NCI-H1417 (cell line): ENCODE results near the gene ATF7.

Source experiments
- DNase-seq, 3 experiments: peaks; one replicate each; lab custom pipeline; 2025; lab: John Stamatoyannopoulos, UW

The ATF7 gene

DNA sequence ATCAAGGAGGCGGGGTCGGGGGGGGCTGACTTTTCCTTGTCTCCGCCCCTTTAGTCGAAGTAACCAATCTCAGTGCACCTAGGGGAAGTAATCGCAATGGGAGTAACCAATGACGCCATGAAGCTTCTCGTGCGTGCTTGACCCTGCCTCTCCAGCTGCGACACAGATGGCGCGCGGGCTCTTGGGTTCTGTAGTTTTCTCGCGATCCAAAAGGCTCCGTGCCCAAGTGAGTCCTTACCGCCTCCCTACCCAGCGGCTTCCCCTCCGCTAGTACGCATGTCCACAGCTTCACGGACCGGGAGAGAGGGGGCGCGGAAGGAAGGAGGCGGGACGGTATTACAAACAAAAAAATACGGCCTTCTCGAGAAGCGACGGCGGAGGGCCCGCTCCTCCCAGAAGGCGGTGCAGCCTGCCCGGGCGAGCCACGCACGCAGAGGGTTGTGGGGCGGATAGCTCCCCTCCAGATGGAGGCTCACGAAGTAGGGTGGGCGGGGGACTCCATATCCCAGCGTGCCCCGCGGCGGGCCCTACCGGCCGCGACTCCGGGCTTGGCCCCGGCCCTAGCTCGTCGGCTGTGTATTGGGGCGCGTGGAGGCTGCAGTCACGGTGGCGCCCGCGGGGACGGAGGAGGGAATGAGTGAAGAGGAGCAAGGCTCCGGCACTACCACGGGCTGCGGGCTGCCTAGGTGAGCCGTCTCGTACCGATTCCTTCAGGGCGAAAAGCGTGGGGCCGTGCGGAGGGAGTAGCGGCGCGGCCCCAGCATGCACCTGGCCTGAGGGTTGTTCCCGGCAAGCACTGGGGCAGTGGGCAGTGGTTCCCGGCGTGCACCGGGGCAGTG, 125.2 kb downstream of the ATF7 start, which contains the start of gene TARBP2:
TARBP2 (plus strand) TSS at position 508 of the 839 bp plus-strand sequence; CDS start at position 634, 126 bp downstream.
- DNase-seq, result peak; percentile 99 to 100 (median 100)

DNA sequence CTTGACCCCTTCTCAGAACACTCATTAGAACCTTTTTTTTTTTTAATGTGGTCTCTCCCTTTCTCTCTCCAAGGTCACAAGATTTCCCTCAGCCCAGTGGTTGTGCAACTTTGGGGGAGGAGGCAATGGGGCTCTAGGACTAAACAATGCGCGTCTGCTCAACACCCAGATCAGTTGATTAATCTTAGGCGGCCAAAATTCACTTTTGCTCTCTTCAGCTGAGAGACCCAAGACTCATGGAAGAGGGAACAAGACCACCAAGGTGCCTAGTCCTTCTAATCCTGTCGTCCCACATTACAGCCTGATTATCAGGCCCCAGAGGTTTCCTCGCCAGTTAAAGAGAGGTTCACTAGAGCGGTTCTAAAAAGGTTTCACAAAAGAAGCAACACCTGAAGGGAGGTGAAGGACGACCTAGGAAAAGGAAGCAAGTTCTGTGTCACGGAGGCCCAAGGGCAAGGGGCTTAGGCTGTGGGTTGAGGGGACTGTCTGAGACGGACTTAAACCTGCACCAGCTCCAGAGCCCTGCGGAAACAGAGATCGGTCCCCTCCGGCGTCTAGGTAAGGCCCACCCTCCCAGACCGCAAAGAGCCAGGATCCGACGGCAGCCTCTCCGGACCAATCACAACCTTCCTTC, 125.9 kb downstream of the ATF7 start:
- no peak for DNase-seq

DNA sequence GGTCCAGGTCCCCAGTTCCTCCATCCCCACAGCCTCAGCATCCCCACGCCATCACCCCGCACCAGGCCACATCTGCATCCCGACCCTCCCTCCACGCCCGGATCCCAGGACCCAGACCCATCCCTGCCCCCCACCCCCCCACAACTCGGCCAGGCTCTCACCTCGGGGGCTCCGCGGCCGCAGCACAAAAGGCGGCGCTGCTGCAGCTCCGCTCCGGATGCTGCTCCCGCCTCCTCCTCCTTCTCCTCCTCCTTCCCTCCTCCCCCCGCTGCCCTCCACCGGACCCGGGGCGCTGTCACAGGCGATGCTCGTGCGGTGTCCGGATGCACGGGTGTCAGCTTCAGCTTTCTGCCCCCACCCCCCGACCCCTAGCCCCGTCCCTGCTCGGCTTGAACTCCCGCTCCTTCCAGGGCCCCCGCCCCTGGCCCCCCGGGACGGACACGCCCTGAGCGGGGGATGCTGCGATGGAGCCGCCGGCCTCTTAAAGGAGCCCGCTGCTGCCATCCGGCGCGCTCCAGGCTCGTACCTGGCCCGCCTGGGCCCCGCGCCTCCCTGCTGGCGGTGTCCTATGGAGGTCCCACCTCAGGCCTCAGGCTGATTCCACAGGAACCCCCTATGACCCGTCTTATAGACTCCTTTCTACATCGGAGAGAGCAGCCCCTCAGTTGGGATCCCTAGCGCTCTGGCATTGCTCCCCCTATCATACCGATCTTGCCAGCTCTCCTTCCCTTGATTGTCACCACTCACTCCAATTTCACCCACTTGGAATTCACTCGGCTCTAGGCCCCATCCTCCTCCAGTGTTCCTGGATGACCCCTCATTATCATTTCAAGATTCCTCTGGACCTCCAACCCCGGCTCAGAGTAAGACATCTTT, 126.7 kb downstream of the ATF7 start, which contains the start of gene MAP3K12:
MAP3K12 (minus strand) TSS at position 193 of the 876 bp plus-strand sequence. CDS start 12,067 bp downstream, outside the sequence.
- peak; percentile 65 to 81 (median 76) for DNase-seq

DNA sequence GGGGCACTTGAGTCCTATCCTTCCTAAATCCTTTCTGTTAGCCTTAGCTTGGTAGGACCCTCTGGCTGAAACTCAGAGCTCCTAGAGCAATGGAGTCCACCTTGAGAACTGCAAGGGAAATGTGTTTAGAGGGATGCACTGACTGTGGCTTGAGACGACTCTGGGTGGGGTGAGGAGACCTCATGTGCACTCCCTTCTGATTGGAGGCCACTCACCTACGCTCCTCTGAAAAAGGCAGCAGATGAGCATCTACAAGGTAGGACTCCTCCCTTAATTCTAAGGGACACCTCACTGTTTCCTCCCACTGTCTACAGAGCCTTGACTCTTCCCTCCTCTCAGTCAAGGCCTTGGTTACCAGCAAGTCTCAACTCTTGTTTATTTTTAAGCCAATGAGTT, 127.9 kb downstream of the ATF7 start:
- DNase-seq, result no peak

DNA sequence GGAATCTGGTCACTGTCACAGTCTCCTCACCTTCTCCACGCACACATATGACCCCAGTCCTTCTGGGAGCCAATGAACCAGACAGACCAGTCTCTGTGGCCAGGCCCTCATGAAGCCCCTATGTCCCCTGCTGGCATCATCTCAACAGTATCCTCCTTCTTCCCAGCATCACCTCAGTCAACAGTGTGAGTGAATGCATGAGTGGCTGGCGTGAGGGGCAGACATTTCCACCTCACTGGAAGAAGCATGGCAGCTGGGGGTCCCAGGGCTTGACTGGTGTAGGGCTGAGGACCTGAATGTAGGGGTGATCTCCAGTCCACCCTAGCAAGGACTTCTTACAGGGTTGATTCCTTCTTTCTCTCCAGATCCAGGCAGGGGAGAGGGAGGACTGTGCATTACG, 128.7 kb downstream of the ATF7 start:
- no peak for DNase-seq

DNA sequence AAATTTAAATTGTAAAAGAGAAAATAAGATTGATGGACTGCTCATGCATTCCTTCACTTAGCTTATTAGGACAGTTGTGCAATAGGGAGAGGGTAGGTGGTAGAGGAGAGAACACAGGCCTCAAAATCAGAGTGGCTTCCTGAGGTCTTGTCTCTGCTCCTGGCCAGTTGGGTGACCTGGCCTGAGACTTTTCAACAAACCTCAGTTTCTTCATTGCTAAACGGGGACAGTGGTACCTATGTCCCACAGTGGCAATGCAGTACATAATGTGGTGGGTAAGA, 129.5 kb downstream of the ATF7 start:
- DNase-seq, result no peak

DNA sequence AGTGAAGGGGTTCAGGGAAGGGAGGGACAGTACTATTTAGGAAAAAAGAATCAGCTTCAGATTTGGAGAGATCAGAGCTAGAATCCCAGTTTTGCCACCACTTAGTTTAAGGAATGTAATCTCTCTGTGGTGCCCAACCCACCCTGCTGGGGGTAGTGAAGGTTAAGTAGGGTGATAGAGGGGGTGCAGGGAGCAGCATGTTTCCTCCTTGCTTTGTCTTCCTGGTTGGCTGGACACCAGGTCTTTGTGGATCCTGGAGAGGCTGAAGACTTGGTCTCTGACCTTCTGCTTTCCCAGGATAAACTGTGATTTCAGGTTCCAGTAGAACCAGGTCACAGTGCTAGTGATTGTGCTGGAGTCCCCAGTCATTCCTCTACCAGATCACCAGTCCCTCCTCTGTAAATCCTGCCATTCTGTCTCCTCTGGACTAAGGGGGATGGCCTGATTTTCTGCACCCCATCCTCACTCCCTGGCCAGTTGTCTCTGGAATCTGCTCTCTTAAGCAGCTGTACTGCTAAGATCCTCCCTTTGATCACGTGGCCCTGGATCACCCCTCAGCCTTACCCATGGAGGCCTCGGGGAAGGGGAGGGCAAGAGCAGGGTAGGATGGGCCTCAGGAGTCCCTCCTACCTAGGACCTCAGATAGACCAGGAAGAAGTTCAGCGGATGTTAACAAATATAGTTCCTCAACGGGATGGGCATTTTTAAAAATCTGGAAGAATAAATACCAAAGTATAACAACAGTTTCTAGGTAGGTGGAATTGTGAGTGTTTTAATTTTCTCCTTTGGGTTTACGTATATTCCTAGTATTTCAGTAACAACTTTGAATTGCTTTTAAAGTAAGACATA, 130.1 kb downstream of the ATF7 start:
- DNase-seq, result no peak

DNA sequence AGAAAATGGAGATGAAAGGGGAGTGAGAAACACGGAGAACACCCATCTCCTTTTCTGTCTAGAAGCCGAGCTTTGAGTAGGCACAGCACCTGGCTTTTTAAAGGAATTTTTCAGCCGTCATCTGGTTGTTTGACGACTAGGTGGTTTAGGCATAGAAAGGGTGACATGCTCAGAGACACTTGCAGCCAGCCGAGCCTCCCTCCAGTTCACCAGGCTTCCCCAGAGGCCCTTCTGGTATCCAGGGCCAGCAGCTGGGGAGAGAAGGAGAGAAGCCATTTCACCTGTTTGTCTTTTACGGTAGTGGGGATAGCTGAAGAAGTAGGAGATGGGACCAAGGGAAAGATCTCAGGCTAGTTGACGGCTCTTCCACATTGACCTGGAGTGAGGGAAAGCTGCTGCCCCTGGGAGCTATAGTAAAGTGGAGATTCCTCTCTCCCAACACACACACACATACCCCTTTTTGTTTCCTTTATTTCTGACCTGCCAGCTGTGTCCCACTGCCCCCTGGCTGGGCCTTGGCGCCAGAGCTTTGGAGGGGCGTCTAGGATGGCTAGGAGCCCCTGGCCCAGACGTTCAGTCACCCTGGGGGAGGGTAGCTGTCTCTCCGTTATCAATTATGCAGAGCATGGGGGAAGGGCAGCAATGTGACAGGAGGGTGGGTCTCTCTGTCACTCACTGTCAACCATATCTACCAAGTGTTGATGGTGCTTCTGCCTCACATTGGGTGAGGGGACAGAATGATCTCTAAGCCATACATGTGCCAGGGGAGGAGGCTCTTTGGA, 132.4 kb downstream of the ATF7 start:
- peak; percentile 35 to 58 (median 39) for DNase-seq

DNA sequence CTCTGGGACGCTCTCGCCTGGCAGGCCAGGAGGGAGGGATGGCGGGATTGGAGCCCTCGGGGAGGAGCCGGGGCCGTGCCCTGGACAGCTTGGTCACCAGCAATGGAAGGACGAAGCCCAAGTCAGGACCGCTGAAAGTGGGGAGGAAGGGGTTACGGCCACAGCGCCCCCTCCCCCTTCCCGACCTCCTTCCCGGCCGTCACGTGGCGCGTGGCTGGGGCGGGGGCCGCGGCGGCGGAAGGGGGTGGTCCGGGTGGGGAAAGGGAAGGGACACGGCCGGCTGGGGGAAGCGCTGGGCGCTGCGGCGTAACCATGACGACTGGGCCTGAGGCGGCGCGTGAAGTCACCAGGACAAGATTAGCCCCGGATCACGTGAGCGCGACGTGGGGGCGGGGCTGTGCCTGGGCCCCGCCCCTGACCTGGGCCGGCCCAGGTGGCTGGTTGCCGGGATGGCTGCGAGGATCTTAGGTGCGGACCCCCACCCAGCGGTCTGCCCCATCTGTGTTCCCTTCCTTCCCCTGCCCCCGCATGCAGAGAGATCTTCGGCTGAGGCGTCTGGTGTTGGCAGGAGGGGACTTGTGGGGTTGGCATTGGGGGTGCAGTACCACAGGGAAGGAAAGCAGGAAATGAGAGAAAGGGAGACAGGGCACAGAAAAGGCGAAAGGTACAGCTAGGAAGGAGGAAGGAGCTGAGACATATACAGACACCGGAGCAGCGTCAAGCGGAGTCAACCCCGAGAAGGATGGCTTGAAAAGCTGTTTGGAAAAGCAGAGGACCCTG, 133.2 kb downstream of the ATF7 start:
- peak; percentile 93 to 97 (median 95) for DNase-seq

DNA sequence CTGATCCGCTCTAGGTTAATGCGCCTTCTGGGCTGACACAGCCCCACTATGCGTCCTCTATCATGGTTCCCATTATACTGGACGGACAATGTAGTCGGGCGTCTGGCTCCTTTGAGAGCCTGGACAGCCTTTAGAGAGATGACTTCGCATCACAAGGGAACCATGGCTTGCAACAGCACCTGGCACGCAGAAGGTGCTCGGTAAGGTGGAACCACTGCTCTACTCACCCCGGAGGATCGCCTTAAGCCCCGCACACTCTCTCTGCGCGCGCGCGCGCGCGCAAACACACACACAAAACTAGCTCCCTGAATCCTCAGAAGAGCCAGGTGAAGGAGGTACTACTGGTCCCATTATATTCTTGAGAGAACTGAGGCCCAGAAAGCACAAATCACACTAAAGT, 134.0 kb downstream of the ATF7 start:
- peak; percentile 27 to 66 (median 55) for DNase-seq

DNA sequence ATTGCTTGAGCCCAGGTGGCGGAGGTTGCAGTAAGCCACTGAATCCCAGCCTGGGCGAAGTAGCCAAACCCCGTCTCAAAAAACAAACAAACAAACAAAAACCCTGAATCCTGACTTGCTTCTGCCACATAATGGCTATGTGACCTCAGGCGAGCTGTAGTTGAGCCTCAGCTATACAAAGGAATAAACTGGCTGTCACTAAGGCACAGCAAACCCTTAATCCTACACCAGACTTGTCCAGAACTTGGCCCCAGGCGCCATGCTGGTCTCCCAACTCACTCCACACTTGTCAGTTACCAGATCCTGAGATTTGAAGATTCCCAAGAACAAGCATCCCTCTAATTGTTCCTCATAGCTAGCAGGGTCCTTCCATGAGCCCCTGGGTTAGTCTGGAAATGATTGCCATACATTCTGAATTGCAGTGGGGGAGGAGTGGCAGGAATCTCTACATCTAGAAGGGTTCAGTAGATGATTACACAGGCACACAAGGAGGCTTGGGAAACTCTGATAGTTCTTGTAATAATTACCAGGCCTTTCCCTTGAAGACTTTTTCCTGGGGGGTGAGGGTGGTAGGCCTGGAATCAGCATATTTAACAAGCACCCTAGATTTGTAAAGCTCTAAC, 136.8 kb downstream of the ATF7 start:
- DNase-seq, result no peak

DNA sequence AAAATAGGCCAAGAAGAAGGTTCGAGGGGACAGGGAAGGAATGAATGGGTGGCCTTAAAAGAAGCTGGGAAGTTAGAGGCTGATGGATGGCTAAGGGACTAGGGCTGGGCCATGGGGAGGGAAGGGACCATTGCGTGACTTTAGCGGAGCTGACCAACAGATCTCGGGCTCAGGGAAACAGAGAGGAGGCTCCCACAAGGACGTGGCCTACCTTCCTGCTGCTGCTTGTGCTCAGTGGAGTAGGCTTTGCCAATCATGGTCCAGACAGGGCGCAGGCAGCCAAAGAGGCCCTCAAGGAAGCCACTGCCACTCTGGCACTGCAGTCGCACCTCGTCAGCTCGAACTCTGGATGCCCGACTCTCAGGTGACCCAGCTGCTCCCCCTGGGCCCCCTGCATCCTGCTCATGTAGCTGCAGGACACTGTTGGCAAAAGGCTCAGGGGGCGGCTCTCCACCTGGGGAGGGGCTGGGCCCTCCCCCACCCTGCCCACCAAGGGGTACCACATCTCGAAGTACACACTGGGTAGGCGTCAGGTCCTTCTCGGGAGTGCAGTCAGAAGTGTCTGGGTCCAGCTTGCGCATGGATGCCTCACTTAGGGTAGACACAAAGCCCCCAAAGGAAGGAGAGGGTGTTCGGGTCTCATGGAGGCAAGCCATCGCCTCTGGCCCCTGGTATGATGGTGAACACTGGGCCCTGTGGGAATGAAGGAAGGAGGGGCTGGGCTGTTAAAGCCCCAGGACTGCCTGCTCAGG, 139.3 kb downstream of the ATF7 start:
- DNase-seq, result no peak

DNA sequence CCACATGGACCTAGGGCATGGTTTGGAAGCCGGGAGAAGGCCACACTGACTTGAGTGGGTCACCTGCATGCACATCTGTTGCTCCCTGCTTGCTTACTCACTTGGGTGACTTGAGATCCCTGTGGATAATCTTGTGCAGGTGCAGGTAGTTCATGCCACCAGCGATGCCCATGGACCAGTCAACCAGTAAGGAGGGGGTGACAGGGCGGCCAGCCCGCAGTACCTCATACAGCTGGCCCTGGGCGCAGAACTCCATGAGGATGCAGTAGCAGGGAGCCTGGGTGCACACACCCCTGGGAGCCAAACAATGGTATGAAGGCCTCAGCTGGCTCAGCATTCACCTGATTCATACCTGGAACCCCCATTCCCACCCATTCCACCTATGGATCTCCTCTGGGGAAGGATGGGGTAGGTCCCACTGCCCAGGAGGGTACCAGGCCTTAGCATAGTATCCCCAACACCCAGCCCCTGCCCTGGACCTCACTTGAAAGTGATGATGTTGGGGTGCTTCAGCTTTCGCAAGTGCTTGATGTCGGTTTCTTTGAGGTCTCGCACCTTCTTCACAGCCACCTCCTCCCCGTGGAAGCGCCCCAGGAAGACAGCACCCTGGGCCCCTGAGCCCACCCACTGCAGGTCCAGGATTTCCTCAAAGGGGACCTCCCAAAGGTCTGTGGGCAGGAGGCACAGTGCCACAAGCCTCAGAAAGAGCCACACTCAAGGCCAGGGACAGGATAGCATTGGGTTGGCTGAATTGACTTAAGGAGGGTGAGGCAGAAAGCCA, 140.0 kb downstream of the ATF7 start:
- no peak for DNase-seq

DNA sequence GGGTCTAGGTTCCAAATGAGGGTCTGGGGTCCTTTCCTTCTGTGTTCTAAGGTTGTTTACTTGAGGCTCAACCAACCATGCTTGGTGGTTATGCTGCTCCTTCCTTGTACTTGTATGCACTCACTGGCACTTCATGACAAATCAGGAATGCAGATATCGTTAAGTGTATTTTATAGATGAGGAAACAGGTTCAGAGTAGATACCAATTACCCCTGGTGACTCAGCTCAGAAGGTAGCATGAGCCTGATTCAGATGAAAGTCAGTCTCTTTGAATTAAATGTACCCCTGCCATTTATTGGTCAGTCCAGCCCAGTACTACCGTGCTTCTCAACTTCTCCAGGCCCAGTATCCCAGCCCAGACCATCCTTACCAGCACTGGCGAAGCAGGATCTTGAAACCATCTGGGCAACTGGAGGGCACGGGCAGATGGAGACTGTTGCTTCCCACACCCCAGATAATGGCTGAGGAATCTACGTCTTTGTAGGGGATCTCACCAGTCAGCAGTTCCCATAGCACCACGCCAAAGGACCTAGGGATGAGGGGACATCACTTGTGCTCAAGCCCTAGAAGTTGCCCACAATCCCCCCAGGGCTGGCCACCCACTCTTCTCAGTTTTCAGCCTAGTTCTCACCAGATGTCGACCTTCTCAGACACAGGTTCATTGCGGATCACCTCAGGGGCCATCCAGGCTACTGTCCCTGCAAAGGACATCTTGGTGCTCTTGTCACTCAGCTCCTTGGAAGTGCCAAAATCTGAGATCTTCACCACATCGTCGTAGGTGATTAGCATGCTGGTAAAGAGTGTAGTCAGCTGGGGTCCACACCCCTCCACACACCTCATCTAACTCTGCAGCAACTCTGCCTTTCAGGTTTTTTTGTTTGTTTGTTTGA, 141.3 kb downstream of the ATF7 start:
- DNase-seq, result no peak

DNA sequence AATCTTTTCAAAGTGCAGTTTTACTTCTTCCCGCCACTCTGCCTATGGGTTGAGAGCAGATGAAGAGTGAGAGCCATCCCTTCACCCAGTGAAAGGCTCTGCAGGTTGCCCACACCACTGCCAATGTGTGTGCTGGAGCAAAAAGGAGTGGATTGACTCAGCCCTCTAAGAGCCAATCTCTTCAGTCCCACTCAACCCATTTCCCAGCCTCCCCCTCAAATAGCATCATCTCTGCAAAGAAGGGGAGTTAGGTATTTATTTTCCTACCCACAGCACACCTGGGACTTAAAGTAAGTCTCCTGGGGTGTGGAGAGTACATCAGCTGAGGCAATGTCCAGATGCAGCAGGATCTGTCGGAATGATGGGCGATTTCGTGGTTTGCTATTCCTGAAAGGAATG, 142.2 kb downstream of the ATF7 start:
- DNase-seq, result no peak

DNA sequence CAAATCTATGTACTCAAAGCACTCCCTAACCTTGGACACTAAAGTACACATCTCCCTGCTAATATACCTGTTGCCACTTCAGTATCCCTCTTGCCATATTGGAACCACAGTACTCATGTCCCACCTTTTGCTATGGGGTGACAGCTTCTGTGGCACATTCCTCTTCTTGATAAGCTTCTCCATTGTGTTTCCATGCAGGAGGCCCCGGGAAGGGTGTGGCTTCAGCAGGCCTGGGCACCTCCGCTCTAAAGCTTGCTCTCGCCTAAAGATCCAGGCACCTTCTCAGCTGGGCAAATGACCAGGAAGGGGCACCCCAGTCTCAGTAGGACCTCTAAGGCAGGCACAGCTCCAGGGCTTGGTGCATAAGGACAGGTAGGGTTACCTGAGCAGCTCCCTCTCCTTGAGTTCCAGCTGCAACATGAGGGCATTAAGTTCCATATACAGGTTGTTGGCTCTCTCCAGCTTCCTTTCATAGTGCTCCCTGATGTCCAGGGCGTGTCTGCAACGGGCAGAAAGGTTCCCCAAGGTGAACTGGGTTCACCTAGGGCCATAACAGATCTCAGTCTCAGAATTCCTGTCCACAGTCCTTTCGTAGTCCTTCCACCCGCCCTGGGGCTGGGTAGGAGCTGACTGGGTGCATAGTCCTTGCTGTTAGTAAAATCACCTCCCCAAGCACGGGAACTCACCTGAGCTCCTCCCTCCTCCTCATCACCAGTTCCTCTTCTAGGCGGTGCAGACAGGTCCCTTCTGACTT, 142.8 kb downstream of the ATF7 start:
- DNase-seq, result no peak
